ENCODE measurements around the gene ARHGEF28. TPM values are rescaled to one million over a fixed set of nuclear protein-coding genes. Genes with fewer than 3 reads are reported as not detected.

ARHGEF28 gene
- total RNA-seq, 1 experiment from 2014 or later, result 0.57 TPM

DNA sequence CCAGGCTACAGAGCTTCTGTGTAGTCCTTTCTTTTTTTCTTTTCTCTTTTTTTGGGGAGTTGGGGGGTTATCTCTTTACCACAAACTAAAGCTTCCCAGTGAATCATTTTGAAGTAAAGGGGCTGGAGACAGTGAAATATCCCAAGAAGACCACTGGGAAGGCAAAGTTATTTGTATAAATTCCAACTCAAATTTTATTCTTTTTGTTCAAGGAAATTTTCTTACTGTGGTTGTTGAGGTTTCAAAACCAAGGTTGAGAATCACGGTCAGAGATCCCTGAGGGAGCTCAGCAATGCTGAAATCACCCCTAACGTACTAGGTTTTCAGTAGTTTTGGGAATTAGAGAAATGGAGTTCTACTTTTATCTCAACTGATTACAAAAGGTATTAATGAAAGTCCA, 175.7 kb downstream of the ARHGEF28 start:
- Histone ChIP-seq H2AFZ (ENCODE audit: low read length) (no peak overlapping the region), H3K4me2 (ENCODE audit: insufficient read depth, insufficient read length, low read length) (no peak overlapping the region), H3T11ph (ENCODE audit: low read length) (no peak overlapping the region), H4K8ac (replicated peaks; ENCODE audit: insufficient read length, low read depth, low read length) (no peak overlapping the region), H3K79me2 (ENCODE audit: insufficient read depth, low read length) (no peaks in the 10 kb centered on the region), H3K79me1 (ENCODE audit: insufficient read depth, low read depth, low read length, poor library complexity, severe bottlenecking) (no peaks in the 10 kb centered on the region), H2BK15ac (ENCODE audit: low read depth, low read length) (no peak overlapping the region), H4K5ac (ENCODE audit: insufficient read length, low read depth, low read length) (no peak overlapping the region), H3K14ac (ENCODE audit: insufficient read depth, low read length) (no peak overlapping the region), H3K56ac (ENCODE audit: insufficient read length, low read depth, low read length) (no peak overlapping the region), H3K9me3 (ENCODE audit: control insufficient read depth, low read depth, low read length) (no peaks in the 10 kb centered on the region), H2BK120ac (ENCODE audit: low read depth, low read length, poor library complexity, severe bottlenecking) (no peak overlapping the region), H2BK12ac (ENCODE audit: insufficient read length, low read depth, low read length) (no peak overlapping the region), H2BK20ac (ENCODE audit: low read depth, low read length, poor library complexity, severe bottlenecking) (no peak overlapping the region), H3K18ac (ENCODE audit: insufficient read length, low read depth, low read length) (no peak overlapping the region), H3K4ac (ENCODE audit: low read depth, low read length) (no peak overlapping the region), H3K23me2 (ENCODE audit: insufficient read length, low read depth, low read length, poor library complexity, severe bottlenecking) (no peaks in the 10 kb centered on the region), H2AK5ac (ENCODE audit: insufficient read length, low read length) (no peak overlapping the region), H4K91ac (ENCODE audit: insufficient read length, low read depth, low read length) (no peak overlapping the region), H3K27ac (ENCODE audit: insufficient read length, low read depth, low read length) (no peak overlapping the region), H2BK5ac (ENCODE audit: insufficient read length, low read length) (no peak overlapping the region), H3K4me1 (ENCODE audit: insufficient read depth, low read length) (no peaks in the 10 kb centered on the region), H3K27me3 (ENCODE audit: insufficient read depth, low read length) (no peaks in the 10 kb centered on the region), H3K9ac (ENCODE audit: extremely low read depth, insufficient read length, low read length) (no peak overlapping the region), H4K20me1 (ENCODE audit: control insufficient read depth, insufficient read depth, insufficient read length) (no peaks in the 10 kb centered on the region), H3K23ac (ENCODE audit: insufficient read length, low read depth, low read length) (no peak overlapping the region)
- TF ChIP-seq, protein P1, sequence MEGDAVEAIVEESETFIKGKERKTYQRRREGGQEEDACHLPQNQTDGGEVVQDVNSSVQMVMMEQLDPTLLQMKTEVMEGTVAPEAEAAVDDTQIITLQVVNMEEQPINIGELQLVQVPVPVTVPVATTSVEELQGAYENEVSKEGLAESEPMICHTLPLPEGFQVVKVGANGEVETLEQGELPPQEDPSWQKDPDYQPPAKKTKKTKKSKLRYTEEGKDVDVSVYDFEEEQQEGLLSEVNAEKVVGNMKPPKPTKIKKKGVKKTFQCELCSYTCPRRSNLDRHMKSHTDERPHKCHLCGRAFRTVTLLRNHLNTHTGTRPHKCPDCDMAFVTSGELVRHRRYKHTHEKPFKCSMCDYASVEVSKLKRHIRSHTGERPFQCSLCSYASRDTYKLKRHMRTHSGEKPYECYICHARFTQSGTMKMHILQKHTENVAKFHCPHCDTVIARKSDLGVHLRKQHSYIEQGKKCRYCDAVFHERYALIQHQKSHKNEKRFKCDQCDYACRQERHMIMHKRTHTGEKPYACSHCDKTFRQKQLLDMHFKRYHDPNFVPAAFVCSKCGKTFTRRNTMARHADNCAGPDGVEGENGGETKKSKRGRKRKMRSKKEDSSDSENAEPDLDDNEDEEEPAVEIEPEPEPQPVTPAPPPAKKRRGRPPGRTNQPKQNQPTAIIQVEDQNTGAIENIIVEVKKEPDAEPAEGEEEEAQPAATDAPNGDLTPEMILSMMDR (conservative IDR thresholded peaks at IDR 0.05), result no peak
- no peak overlapping the region for H3K4me3 Mint-ChIP-seq
- H3K4me1 Mint-ChIP-seq, result no peaks in the 10 kb centered on the region
- H3K36me3 Mint-ChIP-seq (ENCODE audit: insufficient read depth in 1 of 3, low read depth in 3 of 3), result no peaks in the 10 kb centered on the region
- DNase-seq, result no peak
- no peak overlapping the region for H3K27ac Mint-ChIP-seq
- H3K9me3 Mint-ChIP-seq, result no peaks in the 10 kb centered on the region
- no peaks in the 10 kb centered on the region for H3K27me3 Mint-ChIP-seq (ENCODE audit: low read depth)
- WGBS (ENCODE audit: extremely low coverage, insufficient read length, low lambda C conversion rate), result no CpG with 5 or more reads among the region's 2 CpGs
